ENCODE data around the gene DNAJC6.

DNAJC6 gene

DNA sequence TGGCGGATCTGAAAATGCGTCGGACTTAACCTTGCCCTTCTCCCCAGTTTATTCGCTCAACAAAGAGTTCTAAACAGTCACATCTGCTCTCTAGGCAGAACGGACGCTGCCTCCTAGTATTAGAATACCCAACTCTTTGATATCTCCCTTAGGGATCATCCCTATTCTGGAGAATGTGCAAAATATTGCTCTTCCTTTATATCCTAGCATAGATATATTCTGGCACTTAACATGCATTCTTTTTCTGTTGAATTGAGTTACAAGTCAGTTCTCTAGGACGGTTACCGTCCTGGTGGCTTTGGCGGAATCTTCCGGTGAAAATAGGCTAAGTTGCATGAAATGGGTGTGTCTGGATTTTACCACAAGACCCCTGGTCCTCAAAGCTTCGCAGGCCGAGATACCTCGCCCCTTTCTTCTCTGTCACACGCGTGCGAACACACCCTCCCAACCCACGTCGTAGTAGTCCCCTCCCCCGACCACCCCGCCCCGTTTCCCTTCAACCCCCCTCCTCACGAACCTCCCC lies 501 bp upstream of the DNAJC6 start:
- peak overlapping the region; percentile 73 for H3K4me3 ChIP-seq (ENCODE audit: low read length)
- no peak overlapping the region for H3K9ac ChIP-seq (ENCODE audit: low read depth, low read length)
- no peaks in the 10 kb centered on the region for H3K4me1 ChIP-seq (ENCODE audit: control insufficient read depth, insufficient read depth, low read length)
- H3K9me3 ChIP-seq (replicated peaks; ENCODE audit: low read length): no peaks in the 10 kb centered on the region
- H3K27me3 ChIP-seq (ENCODE audit: control insufficient read depth, insufficient read depth, low read length): peaks cover 11% of the 10 kb centered on the region
- H3K36me3 ChIP-seq (ENCODE audit: insufficient read depth, low read length): no peaks in the 10 kb centered on the region
- peak overlapping the region; percentile 90 for H3K4me2 ChIP-seq (ENCODE audit: low read length)

DNA sequence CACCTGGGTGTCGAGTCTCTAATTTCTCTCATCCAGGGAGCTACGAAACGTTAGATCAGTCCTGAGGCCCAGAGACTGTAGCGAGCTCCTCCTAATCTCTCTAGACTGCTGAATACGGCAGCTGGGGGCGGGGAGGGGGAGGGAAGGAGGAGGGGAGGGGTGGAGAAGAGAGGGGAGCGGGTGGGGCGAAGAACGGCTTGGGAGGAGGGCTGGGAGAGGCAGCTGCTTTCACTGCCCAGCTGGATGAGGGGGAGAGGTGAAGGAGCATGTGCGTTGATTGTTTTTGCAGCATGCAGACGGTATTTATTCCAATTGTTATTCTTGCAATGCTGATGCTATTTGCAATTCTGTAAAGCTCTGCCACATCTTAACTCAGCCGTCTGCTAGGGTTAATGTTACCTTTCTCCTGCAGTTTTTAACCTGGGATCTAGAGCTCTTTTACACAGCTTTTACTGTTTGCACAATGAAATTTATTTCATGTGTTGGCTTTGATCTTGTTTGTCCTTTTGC lies 790 bp downstream of the DNAJC6 start:
- peaks cover 11% of the 10 kb centered on the region for H3K27me3 ChIP-seq (ENCODE audit: control insufficient read depth, insufficient read depth, low read length)

DNA sequence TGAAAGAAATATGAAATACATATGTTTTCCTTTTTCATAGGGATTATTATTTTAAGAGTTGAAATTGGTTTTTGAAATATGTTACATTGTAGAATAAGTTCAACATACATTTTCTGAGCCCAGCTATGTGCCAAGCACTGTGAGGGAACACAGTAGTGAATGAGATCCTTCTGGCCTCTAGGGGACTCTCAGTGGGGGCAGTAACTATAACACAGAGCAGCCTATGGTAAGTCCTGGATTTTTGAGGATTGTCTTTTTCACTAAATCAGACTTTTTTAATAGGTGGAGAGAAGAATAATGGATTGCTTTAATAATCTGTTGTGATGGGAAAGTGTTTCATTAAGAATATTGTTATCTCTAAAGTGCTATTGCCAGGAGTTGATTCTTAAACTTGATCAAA lies 2.4 kb downstream of the DNAJC6 start:
- H3K9ac ChIP-seq (ENCODE audit: low read depth, low read length): no peak overlapping the region

More for the DNA sequence above, 790 bp downstream of the DNAJC6 start:
- no peaks in the 10 kb centered on the region for H3K9me3 ChIP-seq (replicated peaks; ENCODE audit: low read length)
- H3K36me3 ChIP-seq (ENCODE audit: insufficient read depth, low read length): no peaks in the 10 kb centered on the region
- peak overlapping the region; percentile 73 for H3K4me3 ChIP-seq (ENCODE audit: low read length)
- H3K9ac ChIP-seq (ENCODE audit: low read depth, low read length): no peak overlapping the region
- H3K4me1 ChIP-seq (ENCODE audit: control insufficient read depth, insufficient read depth, low read length): no peaks in the 10 kb centered on the region
- H3K4me2 ChIP-seq (ENCODE audit: low read length): peak overlapping the region; percentile 90

GRCh38 chr1:65316233-65316632 lies 6.9 kb downstream of the DNAJC6 start:
- Histone ChIP-seq H3K9ac (ENCODE audit: low read depth, low read length) (no peak overlapping the region), H3K36me3 (ENCODE audit: insufficient read depth, low read length) (no peaks in the 10 kb centered on the region), H3K9me3 (replicated peaks; ENCODE audit: low read length) (no peaks in the 10 kb centered on the region), H3K27me3 (ENCODE audit: control insufficient read depth, insufficient read depth, low read length) (no peaks in the 10 kb centered on the region), H3K4me2 (ENCODE audit: low read length) (no peak overlapping the region), H3K4me3 (ENCODE audit: low read length) (no peak overlapping the region), H3K4me1 (ENCODE audit: control insufficient read depth, insufficient read depth, low read length) (no peaks in the 10 kb centered on the region)

More for the DNA sequence above, 2.4 kb downstream of the DNAJC6 start:
- Histone ChIP-seq H3K36me3 (ENCODE audit: insufficient read depth, low read length) (no peaks in the 10 kb centered on the region), H3K4me1 (ENCODE audit: control insufficient read depth, insufficient read depth, low read length) (no peaks in the 10 kb centered on the region), H3K4me2 (ENCODE audit: low read length) (no peak overlapping the region), H3K4me3 (ENCODE audit: low read length) (no peak overlapping the region), H3K9me3 (replicated peaks; ENCODE audit: low read length) (no peaks in the 10 kb centered on the region), H3K27me3 (ENCODE audit: control insufficient read depth, insufficient read depth, low read length) (peaks cover 11% of the 10 kb centered on the region)

GRCh38 chr1:65317866-65318653 lies 8.7 kb downstream of the DNAJC6 start:
- no peaks in the 10 kb centered on the region for H3K4me1 ChIP-seq (ENCODE audit: control insufficient read depth, insufficient read depth, low read length)
- no peaks in the 10 kb centered on the region for H3K36me3 ChIP-seq (ENCODE audit: insufficient read depth, low read length)
- H3K27me3 ChIP-seq (ENCODE audit: control insufficient read depth, insufficient read depth, low read length): no peaks in the 10 kb centered on the region
- no peaks in the 10 kb centered on the region for H3K9me3 ChIP-seq (replicated peaks; ENCODE audit: low read length)
- H3K4me2 ChIP-seq (ENCODE audit: low read length): no peak overlapping the region
- H3K4me3 ChIP-seq (ENCODE audit: low read length): no peak overlapping the region
- H3K9ac ChIP-seq (ENCODE audit: low read depth, low read length): no peak overlapping the region

GRCh38 chr1:65319141-65319540 lies 9.8 kb downstream of the DNAJC6 start:
- Histone ChIP-seq H3K27me3 (ENCODE audit: control insufficient read depth, insufficient read depth, low read length) (no peaks in the 10 kb centered on the region), H3K9me3 (replicated peaks; ENCODE audit: low read length) (no peaks in the 10 kb centered on the region), H3K4me2 (ENCODE audit: low read length) (no peak overlapping the region), H3K36me3 (ENCODE audit: insufficient read depth, low read length) (no peaks in the 10 kb centered on the region), H3K4me3 (ENCODE audit: low read length) (no peak overlapping the region), H3K9ac (ENCODE audit: low read depth, low read length) (no peak overlapping the region), H3K4me1 (ENCODE audit: control insufficient read depth, insufficient read depth, low read length) (no peaks in the 10 kb centered on the region)

DNA sequence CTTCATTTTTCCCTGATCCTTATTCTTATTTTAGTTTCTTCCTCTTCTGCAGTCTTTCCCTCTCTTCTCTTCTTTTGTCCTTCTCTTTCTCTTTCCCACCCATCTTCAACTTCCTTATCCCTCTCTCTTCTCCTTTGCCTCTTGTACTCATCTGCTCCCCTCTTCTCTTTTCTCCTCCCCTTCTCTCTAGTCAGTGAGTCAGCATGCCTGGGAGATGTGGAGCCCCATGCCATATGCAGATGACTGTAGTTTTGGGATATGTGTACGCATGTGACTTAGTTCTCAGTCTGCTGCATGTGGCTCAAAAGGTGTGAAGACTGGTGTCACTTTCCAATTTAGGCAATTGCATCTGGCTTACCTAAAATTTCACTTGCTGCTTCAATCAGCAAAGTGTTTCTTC lies 10.4 kb downstream of the DNAJC6 start:
- Histone ChIP-seq H3K4me2 (ENCODE audit: low read length) (no peak overlapping the region), H3K9ac (ENCODE audit: low read depth, low read length) (no peak overlapping the region), H3K4me3 (ENCODE audit: low read length) (no peak overlapping the region), H3K27me3 (ENCODE audit: control insufficient read depth, insufficient read depth, low read length) (no peaks in the 10 kb centered on the region), H3K36me3 (ENCODE audit: insufficient read depth, low read length) (no peaks in the 10 kb centered on the region), H3K4me1 (ENCODE audit: control insufficient read depth, insufficient read depth, low read length) (no peaks in the 10 kb centered on the region), H3K9me3 (replicated peaks; ENCODE audit: low read length) (no peaks in the 10 kb centered on the region)

DNA sequence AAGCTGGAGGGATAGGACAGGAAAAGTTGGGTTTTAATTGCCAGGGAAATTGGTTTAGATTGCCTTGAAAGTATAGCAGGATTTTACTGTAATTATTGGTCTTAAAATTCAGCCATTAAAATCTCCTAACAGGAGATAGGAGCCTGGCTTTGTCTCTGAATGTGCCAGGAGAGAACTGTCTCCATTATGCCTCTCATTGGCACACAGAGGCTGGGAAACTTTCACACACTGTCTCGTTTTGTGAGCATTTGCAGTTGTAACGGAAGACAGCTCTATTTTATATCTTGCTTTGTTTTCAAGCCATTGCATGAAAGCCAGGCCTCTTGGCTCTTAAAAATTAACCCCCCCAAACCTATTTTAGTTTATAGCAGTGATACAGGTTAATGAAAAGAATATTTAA lies 12.5 kb downstream of the DNAJC6 start:
- no peaks in the 10 kb centered on the region for H3K4me1 ChIP-seq (ENCODE audit: control insufficient read depth, insufficient read depth, low read length)
- no peak overlapping the region for H3K9ac ChIP-seq (ENCODE audit: low read depth, low read length)
- H3K9me3 ChIP-seq (replicated peaks; ENCODE audit: low read length): no peaks in the 10 kb centered on the region
- H3K4me3 ChIP-seq (ENCODE audit: low read length): no peak overlapping the region
- H3K4me2 ChIP-seq (ENCODE audit: low read length): no peak overlapping the region
- no peaks in the 10 kb centered on the region for H3K27me3 ChIP-seq (ENCODE audit: control insufficient read depth, insufficient read depth, low read length)
- no peaks in the 10 kb centered on the region for H3K36me3 ChIP-seq (ENCODE audit: insufficient read depth, low read length)

DNA sequence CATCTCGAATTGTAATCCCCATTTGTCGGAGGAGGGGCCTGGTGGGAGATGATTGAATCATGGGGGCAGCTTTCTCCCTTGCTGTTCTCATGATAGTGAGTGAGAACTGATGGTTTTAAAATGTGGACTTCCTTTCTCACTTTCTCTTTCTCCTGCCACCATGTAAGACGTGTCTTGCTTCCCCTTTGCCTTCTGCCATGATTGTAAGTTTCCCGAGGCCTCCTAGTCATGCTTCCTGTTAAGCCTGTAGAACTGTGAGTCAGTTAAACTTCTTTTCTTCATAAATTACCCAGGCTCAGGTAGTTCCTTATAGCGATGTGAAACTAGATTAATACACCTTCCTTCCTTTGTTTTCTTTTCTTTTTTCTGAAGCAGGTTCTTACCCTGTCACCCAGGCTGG lies 13.9 kb downstream of the DNAJC6 start:
- Histone ChIP-seq H3K4me1 (ENCODE audit: control insufficient read depth, insufficient read depth, low read length) (no peaks in the 10 kb centered on the region), H3K9me3 (replicated peaks; ENCODE audit: low read length) (no peaks in the 10 kb centered on the region), H3K9ac (ENCODE audit: low read depth, low read length) (no peak overlapping the region), H3K4me2 (ENCODE audit: low read length) (no peak overlapping the region), H3K4me3 (ENCODE audit: low read length) (no peak overlapping the region), H3K36me3 (ENCODE audit: insufficient read depth, low read length) (no peaks in the 10 kb centered on the region), H3K27me3 (ENCODE audit: control insufficient read depth, insufficient read depth, low read length) (no peaks in the 10 kb centered on the region)

GRCh38 chr1:65330021-65330420 lies 20.7 kb downstream of the DNAJC6 start:
- no peaks in the 10 kb centered on the region for H3K9me3 ChIP-seq (replicated peaks; ENCODE audit: low read length)
- H3K36me3 ChIP-seq (ENCODE audit: insufficient read depth, low read length): no peaks in the 10 kb centered on the region
- H3K9ac ChIP-seq (ENCODE audit: low read depth, low read length): no peak overlapping the region
- no peaks in the 10 kb centered on the region for H3K27me3 ChIP-seq (ENCODE audit: control insufficient read depth, insufficient read depth, low read length)
- no peak overlapping the region for H3K4me3 ChIP-seq (ENCODE audit: low read length)
- H3K4me1 ChIP-seq (ENCODE audit: control insufficient read depth, insufficient read depth, low read length): peaks cover 13% of the 10 kb centered on the region
- no peak overlapping the region for H3K4me2 ChIP-seq (ENCODE audit: low read length)

DNA sequence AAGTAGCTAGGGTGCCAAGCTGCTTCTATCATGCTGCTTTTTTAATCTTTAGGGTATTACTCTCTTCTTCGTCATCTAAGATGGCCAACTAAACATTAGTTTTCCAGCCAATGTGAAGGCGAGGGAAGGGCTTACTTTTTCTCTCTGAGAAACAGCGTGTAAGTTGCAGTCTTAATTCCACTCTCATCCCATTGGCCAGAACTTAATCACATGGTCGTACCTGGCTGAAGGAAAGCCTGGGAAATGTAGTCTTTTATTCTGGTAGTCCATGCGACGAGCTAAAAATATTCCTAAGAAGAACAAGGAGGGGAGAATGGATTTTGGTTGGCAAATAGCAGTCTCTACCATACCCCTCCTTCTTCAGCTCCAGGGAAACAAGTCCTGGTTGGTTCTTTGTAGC lies 21.5 kb downstream of the DNAJC6 start:
- H3K27me3 ChIP-seq (ENCODE audit: control insufficient read depth, insufficient read depth, low read length): no peaks in the 10 kb centered on the region
- H3K36me3 ChIP-seq (ENCODE audit: insufficient read depth, low read length): no peaks in the 10 kb centered on the region
- H3K4me3 ChIP-seq (ENCODE audit: low read length): no peak overlapping the region
- no peak overlapping the region for H3K9ac ChIP-seq (ENCODE audit: low read depth, low read length)
- no peak overlapping the region for H3K4me2 ChIP-seq (ENCODE audit: low read length)
- H3K9me3 ChIP-seq (replicated peaks; ENCODE audit: low read length): no peaks in the 10 kb centered on the region
- peaks cover 13% of the 10 kb centered on the region for H3K4me1 ChIP-seq (ENCODE audit: control insufficient read depth, insufficient read depth, low read length)

DNA sequence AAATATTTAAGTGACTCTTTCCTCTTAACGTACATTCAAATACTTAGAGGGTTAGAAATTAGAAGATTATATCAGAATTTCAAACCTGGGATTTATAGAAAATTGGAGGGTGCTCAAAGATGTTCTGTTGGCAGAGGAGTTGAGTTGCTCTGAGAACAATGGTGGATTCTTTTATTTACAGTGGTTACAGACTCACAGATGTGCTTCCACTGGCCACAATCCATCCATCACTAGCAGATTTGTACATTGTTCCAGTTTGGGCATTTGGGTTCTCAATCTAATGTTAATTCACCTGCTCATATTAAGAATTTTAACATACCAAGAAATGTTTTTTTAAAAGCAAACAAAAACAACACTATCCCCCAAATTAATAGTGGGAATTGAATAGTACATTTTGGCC lies 23.5 kb downstream of the DNAJC6 start:
- Histone ChIP-seq H3K4me1 (ENCODE audit: control insufficient read depth, insufficient read depth, low read length) (peaks cover 13% of the 10 kb centered on the region), H3K27me3 (ENCODE audit: control insufficient read depth, insufficient read depth, low read length) (no peaks in the 10 kb centered on the region), H3K4me3 (ENCODE audit: low read length) (no peak overlapping the region), H3K9me3 (replicated peaks; ENCODE audit: low read length) (no peaks in the 10 kb centered on the region), H3K9ac (ENCODE audit: low read depth, low read length) (no peak overlapping the region), H3K36me3 (ENCODE audit: insufficient read depth, low read length) (no peaks in the 10 kb centered on the region), H3K4me2 (ENCODE audit: low read length) (peak overlapping the region; percentile 54)

All from skeletal muscle satellite cell (primary cell).